Fibroblast of skin of right biceps (primary cell): ENCODE data around the gene MCHR1.
A peak's percentile ranks its signal among the peaks of the same experiment; 100 is the strongest.
"Not testable (repeated sequence)": the region's sequence is repeated elsewhere in the genome, so short reads cannot be mapped to it uniquely, and the experiment has no call there.

ENCODE experiments used
- DNase-seq: peaks from one replicate; pipeline ENCODE4 v3.0.0-alpha.2; 2013

Gene MCHR1

DNA sequence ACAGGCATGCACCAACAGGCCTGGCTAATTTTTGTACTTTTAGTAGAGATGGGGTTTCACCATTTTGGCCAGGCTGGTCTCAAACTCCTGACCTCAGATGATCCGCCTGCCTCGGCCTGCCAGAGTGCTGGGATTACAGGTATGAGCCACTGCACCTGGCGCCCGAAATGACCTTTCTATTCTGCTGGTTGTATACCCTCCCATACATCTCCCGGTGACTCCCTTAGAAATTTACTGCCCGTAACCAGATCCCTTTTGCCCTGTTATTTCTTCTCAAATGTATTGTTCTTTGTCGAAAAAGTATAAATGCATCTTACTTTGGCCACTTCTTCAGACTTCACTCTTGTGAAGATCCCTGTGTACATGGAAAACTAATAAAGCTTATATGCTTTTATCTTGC lies 22.0 kb downstream of the MCHR1 start:
- no peak for DNase-seq

GRCh38 chr22:40703174-40703573 lies 23.9 kb downstream of the MCHR1 start:
- no peak for DNase-seq

- DNase-seq, result no peak
These were observed 24.5 kb downstream of the MCHR1 start for GRCh38 chr22:40703736-40704135.

- DNase-seq, result no peak
These were observed 26.8 kb downstream of the MCHR1 start for GRCh38 chr22:40705918-40706682.

DNA sequence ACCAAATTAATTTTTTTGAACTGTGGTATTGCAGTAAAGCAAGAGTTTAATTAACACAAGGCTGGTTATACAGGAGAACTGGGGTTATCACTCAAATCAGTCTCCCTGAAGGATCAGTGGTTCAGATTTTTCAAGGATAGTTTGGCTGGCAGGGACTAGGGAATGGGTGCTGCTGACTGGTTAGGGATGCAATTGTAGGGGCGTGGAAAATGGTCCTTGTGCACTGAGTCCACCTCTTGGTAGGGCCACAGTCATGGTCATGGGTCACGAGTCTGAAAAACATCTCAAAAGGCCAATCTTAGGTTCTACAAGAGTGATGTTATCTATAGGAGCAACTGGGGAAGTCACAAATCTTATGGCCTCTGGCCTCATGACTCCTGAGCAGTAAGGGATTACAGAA lies 27.9 kb downstream of the MCHR1 start:
- DNase-seq, result no peak

DNA sequence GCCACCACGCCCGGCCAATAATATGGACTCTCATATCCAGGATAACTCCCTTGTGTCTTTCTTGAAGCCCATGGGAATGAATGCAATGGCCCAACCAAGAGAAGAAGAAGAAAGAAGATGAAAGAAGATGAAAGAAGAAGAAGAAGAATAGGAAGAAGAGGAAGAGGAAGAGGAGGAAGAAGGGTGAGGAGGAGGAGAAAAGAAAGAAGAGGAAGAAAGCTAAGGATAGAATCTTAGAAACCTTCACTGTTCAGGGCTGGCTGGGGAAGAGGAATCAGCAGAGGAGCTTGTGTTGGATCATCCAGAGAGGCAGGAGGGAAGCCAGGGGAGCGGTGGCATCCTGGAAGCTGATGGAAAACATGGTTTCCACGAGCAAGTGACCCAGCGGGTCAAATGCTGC lies 28.9 kb downstream of the MCHR1 start:
- DNase-seq, result no peak

DNA sequence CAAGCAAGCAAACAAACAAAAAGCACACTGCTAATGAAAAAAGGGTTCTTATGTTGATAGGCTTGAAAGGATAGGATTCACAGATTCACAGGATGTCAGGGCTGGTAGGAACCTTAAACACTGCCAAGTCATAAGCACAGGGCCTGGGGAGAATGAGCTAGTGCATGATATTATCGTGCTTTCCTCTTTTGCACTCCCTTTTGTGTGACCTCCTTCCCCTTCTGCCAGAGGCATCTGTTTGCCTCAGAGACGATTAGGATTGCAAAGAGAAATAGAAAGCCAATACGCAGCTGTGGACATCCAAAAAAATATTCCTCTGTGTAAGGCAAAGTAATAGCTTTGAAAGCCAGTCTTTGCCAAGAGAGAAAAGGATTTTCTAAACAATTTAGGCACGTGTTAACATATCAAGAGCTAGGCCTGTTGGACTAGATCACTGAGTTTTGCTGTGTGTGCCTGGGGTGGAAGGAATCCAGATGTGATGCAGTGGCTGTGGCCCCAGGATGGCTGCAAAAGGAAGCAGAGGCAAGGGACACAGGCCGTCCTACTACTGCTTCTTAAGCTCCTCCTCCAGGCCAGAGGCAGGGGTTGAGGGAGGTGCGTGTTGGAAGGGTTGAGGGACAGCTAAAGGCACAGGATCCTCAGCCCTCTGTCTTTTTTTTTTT lies 30.6 kb downstream of the MCHR1 start:
- no peak for DNase-seq

DNA sequence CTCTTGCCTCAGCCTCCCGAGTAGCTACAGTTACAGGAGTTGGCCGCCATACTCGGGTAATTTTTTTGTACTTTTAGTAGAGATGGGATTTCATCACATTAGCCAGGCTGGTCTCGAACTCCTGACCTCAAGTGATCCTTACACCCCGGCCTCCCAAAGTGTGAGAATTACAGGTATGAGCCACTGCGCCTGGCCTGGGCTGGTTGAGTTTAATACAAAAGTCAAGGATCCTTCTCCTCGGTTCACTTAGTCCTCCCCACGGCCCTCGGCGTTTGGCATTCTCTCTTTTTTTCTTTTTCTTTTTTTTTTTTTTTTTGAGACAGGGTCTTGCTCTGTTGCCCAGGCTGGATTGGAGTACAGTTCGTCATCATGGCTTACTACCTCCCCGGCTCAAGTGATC lies 33.0 kb downstream of the MCHR1 start:
- DNase-seq, result no peak

DNA sequence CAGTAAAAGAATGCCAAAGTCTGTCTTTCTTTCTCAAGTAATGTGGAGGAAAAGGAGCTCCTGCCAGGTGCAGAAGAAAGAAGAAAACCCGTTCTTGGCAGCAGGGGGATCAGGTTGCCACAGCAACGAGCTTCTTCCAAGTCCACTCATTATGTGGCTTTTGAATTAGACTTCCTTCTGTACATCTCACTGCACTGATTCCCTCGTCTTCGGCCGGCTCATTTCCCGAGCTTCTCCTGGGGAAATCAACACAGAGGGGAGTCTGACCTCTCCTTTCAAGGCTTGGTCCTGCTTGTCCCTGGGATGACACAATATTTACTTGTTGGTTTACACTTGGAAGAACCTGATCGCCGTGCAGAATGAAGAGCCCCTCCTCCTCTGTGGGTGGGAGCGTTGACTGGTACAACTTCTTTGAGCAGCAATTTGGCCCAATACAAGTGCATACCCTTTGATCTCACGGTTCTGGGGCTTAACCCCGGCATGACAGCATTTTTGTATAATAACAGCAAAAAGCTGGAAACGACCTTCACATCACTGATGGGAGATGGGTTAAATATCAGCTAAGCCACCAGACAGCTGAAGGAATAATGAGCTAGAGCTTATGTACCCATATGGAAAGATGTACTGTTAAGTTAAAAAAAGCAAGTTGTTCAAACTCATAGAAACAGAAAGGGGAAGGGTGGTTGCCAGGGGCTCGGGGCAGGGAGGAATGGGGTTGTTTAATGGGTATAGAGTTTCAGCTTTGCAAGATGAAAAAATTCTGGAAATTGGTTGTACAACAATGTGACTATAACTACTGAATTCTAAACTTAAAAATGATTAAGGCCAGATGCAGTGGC lies 35.4 kb downstream of the MCHR1 start:
- DNase-seq, result peak; percentile 57

GRCh38 chr22:40716116-40716515 lies 36.8 kb downstream of the MCHR1 start:
- no peak for DNase-seq

GRCh38 chr22:40717657-40718056 lies 38.4 kb downstream of the MCHR1 start:
- not testable (repeated sequence) for DNase-seq

DNA sequence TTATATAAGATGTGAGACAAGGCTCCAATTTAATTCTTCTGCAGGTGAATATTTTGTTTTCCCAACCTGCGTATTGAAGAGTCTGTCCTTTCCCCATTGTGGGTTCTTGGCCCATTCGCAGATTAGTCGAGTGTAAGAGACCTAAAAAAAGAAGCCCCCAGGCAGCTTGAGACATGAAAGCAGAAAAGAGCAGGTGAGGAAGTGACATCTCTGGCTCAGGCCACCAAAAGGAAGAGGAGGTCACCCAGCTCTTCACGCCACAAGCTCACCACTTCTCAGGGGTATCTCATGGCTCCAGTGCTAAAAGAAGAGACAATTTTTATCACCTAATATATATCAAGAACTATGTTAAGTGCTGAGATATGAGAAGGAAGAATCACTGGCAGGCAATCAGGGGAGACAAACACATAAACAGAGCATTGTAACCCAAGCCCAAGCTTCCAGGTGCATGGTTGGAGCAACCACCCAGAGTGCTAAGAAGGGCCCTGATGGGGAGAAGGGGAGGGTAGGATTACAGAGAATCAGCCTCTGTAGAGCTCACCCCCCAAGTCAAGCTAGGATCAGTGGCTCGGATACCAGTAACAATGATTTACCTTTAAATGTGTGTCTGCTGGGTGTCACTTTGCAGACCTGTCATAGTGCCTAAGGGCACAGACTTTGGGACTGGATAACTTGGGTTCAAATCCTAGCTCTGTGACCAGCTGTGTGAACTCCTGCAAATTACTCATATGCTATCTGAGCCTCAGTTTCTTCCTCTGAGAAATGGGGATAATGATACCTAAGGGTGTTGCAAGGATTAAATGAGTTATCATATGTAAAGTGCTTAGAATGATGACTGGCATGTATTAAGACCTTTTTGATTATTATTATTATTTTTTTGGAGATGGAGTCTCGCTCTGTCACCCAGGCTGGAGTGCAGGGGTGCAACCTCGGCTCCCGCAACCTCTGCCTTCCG lies 39.2 kb downstream of the MCHR1 start:
- DNase-seq, result no peak

GRCh38 chr22:40719599-40719998 lies 40.3 kb downstream of the MCHR1 start:
- no peak for DNase-seq

GRCh38 chr22:40720156-40720537 lies 40.9 kb downstream of the MCHR1 start:
- not testable (repeated sequence) for DNase-seq

GRCh38 chr22:40720538-40721256 lies 41.4 kb downstream of the MCHR1 start:
- DNase-seq, result peak; percentile 66

GRCh38 chr22:40721266-40721665 lies 42.0 kb downstream of the MCHR1 start:
- DNase-seq, result peak; percentile 78

GRCh38 chr22:40723396-40723933 lies 44.2 kb downstream of the MCHR1 start:
- no peak for DNase-seq

DNA sequence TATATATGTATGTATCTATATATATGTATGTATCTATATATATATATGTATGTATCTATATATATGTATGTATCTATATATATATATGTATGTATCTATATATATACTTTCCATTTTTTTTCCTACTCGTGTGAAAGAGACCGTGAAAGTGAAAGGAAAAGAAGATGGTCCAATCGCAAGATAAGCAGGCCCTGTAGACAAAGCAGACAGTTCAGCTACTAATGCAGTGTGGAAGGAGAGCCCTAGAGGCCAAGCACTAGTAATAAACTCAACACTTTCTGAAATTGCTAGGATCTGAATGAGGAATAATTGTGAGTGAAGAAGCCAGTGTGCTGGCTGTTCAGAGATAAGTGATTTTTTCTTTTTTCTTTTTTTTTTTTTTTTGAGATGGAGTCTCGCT lies 47.2 kb downstream of the MCHR1 start:
- no peak for DNase-seq

DNA sequence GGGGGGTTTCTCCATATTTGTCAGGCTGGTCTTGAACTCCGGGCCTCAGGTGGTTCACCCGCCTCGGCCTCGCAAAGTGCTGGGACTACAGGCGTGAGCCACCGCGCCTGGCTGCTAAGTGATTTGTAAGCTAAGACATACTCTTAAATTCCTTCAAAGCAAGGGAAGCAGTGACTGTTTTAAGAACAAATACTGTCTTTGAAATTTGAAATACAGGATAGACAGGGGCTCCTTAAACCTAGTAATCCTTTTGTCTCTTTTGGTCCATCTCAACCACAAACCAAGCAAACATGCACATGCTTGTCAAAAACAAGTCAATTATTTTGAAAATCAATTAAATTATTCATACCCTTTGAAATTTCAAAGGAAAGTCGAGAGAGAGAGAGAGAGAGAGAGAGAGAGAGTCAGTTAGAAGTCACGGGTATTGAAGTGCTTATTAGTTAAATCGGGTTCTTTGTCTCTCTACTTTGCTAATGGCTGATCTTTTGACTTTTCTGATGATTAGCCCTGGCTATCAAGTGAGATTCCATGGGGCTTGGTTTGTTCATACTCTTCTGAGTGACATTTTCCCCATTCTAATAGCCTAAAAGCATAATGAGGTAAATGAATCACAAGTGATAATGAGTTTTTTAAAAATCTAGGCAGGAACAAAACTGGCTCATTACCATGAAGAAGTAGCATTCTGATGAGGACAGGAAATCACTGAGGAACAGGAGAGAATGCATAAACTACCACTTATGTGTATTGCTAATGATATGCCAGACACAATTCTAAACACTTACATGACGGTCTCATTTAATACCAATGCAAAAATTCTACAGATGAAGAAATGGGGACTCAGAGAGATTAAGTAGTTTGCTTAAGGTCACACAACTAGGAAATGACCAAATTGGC lies 48.0 kb downstream of the MCHR1 start:
- DNase-seq, result no peak

DNA sequence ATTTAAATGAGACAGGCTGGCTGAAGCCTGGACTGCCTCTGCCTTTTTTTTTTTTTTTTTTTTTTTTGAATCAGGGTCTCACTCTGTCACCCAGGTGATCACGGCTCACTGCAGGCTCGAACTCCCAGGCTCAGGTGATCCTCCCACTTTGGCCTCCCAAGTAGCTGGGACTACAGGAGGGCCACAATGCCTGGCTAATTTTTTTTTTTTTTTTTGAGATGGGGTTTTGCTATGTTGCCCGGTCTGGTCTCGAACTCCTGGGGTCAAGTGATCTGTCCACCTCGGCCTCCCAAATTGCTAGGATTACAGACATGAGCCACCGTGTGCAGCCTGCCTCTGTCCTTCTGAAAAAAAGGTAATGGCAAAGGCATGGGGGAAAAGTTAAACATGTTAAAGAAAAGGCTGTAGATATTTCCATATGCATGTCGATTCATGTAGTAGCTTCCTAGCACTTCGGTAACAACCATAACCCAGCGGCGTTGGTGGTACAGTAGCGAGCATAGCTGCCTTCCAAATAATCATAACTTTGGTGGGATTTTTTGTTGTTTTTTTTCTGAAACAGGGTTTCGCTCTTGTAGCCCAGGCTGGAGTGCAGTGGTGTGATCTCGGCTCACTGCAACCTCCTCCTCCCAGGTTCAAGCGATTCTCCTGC lies 48.8 kb downstream of the MCHR1 start:
- DNase-seq, result no peak
